DOHH2 (cell line): ENCODE measurements around the gene LEF1.

Experiments
- H3F3A ChIP-seq: fragments of 200-600 bp; sonication (generic), shearing (Covaris generic); 2 replicates; pipeline ENCODE4 v1.6.0; 2016; ENCODE audit warnings: antibody characterized with exemption, mild to moderate bottlenecking; ENCODE audit not compliant: control insufficient read depth, insufficient read depth
- H3K27ac ChIP-seq: fragments of 200-600 bp; sonication (generic); 2 replicates; pipeline ENCODE4 v1.5.1; 2014; ENCODE audit warnings: low read depth, mild to moderate bottlenecking, low read length, moderate library complexity
- H3K27me3 ChIP-seq: fragments of 200-600 bp; sonication (generic); 2 replicates; pipeline ENCODE4 v1.6.1; 2014; ENCODE audit warnings: mild to moderate bottlenecking, low read length, mixed read lengths; ENCODE audit not compliant: control insufficient read depth
- H3K36me3 ChIP-seq: fragments of 200-600 bp; sonication (generic); 2 replicates; pipeline ENCODE4 v1.6.1; 2014; ENCODE audit warnings: mild to moderate bottlenecking, low read length, moderate library complexity, mixed read lengths; ENCODE audit not compliant: control insufficient read depth
- H3K4me1 ChIP-seq: fragments of 200-600 bp; sonication (generic); 2 replicates; pipeline ENCODE4 v1.6.1; 2014; ENCODE audit warnings: mild to moderate bottlenecking, low read length, mixed read lengths; ENCODE audit not compliant: control insufficient read depth
- H3K4me2 ChIP-seq: fragments of 200-600 bp; sonication (generic); 2 replicates; pipeline ENCODE4 v1.6.0; 2014; ENCODE audit warnings: mild to moderate bottlenecking, low read length, moderate library complexity
- H3K4me3 ChIP-seq: fragments of 200-600 bp; sonication (generic); 2 replicates; pipeline ENCODE4 v1.5.1; 2014; ENCODE audit warnings: mild to moderate bottlenecking, low read length, mixed read lengths
- H3K79me2 ChIP-seq: fragments of 200-600 bp; sonication (generic); 2 replicates; pipeline ENCODE4 v1.6.1; 2014; ENCODE audit warnings: mild to moderate bottlenecking, low read length, mixed read lengths; ENCODE audit not compliant: control insufficient read depth
- H3K9me2 ChIP-seq: fragments of 200-600 bp; sonication (generic); replicated peaks from 2 replicates; pipeline ENCODE4 v1.6.1; 2014; ENCODE audit warnings: mild to moderate bottlenecking, low read length, mixed read lengths; ENCODE audit not compliant: control insufficient read depth
- H3K9me3 ChIP-seq: fragments of 200-600 bp; sonication (generic); 2 replicates; pipeline ENCODE4 v1.6.1; 2014; ENCODE audit warnings: antibody characterized with exemption, low read length, mixed read lengths; ENCODE audit not compliant: control insufficient read depth, insufficient read depth
- H4K20me1 ChIP-seq: fragments of 200-600 bp; sonication (generic); 2 replicates; pipeline ENCODE4 v1.6.0; 2014; ENCODE audit warnings: low read depth, mild to moderate bottlenecking, antibody characterized with exemption, low read length, moderate library complexity; ENCODE audit not compliant: control insufficient read depth, insufficient read depth
- EZH2phosphoT487 ChIP-seq: fragments of 200-600 bp; sonication (generic); IDR thresholded peaks from 2 replicates; pipeline ENCODE4 v1.6.1; 2017; ENCODE audit warnings: borderline replicate concordance, mild to moderate bottlenecking, antibody characterized with exemption, low read length, moderate library complexity, mixed read lengths
- TF ChIP-seq, protein P1 (sequence below): fragments of 200-600 bp; sonication (generic); IDR thresholded peaks from one replicate; pipeline ENCODE4 v1.5.1; 2014; ENCODE audit warnings: antibody characterized with exemption, mild to moderate bottlenecking, low read depth, low read length; ENCODE audit not compliant: poor library complexity, severe bottlenecking

The LEF1 gene

DNA sequence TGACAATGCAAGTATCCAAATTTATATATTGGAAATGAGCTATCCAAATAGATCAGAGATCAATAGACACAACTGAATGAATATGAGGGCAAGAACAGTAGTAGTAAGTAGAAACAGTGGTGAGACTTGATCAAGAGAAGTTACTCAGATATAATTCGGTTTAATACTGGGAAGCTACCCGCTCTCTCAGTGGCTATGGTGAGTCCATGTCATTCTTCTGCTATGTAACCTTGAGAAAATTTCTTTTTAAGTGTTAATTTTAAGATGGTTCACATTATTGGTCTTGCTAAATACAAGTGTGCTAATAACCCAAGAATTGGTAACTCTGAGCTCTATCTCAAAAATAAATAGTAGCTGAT is 53.6 kb downstream of the LEF1 start:
- H3K9me2 ChIP-seq, result no peaks in the 10 kb centered on the region
- H3F3A ChIP-seq, result no peaks in the 10 kb centered on the region
- no peaks in the 10 kb centered on the region for H3K9me3 ChIP-seq
- H3K36me3 ChIP-seq, result no peaks in the 10 kb centered on the region
- no peaks in the 10 kb centered on the region for H3K27me3 ChIP-seq
- no peak overlapping the region for H3K27ac ChIP-seq
- H3K4me1 ChIP-seq, result peaks cover 31% of the 10 kb centered on the region
- 0 out of 2 replicates have a peak, but pooled peaks cover 2% of the 10 kb centered on the region for H3K79me2 ChIP-seq
- H4K20me1 ChIP-seq, result no peaks in the 10 kb centered on the region
- TF ChIP-seq EZH2phosphoT487, result no peak
- TF ChIP-seq, protein P1, sequence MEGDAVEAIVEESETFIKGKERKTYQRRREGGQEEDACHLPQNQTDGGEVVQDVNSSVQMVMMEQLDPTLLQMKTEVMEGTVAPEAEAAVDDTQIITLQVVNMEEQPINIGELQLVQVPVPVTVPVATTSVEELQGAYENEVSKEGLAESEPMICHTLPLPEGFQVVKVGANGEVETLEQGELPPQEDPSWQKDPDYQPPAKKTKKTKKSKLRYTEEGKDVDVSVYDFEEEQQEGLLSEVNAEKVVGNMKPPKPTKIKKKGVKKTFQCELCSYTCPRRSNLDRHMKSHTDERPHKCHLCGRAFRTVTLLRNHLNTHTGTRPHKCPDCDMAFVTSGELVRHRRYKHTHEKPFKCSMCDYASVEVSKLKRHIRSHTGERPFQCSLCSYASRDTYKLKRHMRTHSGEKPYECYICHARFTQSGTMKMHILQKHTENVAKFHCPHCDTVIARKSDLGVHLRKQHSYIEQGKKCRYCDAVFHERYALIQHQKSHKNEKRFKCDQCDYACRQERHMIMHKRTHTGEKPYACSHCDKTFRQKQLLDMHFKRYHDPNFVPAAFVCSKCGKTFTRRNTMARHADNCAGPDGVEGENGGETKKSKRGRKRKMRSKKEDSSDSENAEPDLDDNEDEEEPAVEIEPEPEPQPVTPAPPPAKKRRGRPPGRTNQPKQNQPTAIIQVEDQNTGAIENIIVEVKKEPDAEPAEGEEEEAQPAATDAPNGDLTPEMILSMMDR, result no peak
- no peak overlapping the region for H3K4me3 ChIP-seq
- H3K4me2 ChIP-seq, result no peak overlapping the region

DNA sequence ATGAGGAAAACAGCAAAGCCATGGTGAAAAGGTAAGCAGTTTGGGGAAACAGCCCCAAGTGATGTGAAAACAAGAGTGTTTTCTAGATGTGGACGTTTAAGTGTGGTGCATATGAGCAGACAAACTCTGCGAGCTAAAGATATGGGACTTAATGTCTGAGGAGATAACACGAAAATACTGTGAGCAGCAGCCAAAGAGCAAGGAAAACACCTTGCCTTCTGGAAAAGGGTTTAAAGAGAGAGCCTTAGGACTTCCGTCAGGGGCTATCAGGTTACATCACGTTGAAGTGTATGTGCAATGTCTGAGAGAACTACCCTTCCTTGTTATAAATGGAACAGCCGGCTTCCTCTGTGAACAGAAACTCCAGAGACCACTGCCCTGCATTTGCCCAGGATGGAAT is 54.2 kb downstream of the LEF1 start:
- TF ChIP-seq, protein P1, result no peak
- no peak for TF ChIP-seq EZH2phosphoT487
- Histone ChIP-seq H3K27ac (no peak overlapping the region), H3K4me2 (no peak overlapping the region), H3K36me3 (no peaks in the 10 kb centered on the region), H3K4me3 (no peak overlapping the region), H3K4me1 (peaks cover 37% of the 10 kb centered on the region), H3K9me2 (no peaks in the 10 kb centered on the region), H3K9me3 (no peaks in the 10 kb centered on the region), H4K20me1 (no peaks in the 10 kb centered on the region), H3K27me3 (no peaks in the 10 kb centered on the region), H3F3A (no peaks in the 10 kb centered on the region), H3K79me2 (0 out of 2 replicates have a peak, but pooled peaks cover 2% of the 10 kb centered on the region)

DNA sequence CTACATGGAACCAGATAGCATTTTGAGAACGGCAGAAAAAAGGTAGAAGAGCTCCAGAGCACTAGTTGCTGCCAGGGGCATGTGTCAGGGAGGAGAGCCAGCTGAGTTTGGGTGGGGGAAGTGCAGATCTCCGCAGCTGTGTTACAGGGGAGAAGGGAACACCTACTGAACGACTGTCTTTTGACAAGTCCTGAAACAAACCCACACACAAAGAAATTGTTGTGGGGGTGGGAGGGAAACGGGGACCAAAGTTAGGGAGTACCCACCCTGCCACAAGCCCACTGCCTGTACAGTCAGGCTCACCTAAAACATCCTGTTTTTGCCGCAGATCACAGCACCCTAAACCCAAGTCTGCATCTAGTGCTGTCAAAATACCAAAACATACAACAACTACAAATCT is 55.5 kb downstream of the LEF1 start:
- H3K79me2 ChIP-seq, result 0 out of 2 replicates have a peak, but pooled peaks cover 2% of the 10 kb centered on the region
- H3K4me2 ChIP-seq, result no peak overlapping the region
- no peaks in the 10 kb centered on the region for H3K36me3 ChIP-seq
- H3K27me3 ChIP-seq, result no peaks in the 10 kb centered on the region
- no peaks in the 10 kb centered on the region for H4K20me1 ChIP-seq
- no peak overlapping the region for H3K4me3 ChIP-seq
- H3K9me2 ChIP-seq, result no peaks in the 10 kb centered on the region
- peaks cover 37% of the 10 kb centered on the region for H3K4me1 ChIP-seq
- no peaks in the 10 kb centered on the region for H3K9me3 ChIP-seq
- H3F3A ChIP-seq, result no peaks in the 10 kb centered on the region
- TF ChIP-seq, protein P1, result no peak
- TF ChIP-seq EZH2phosphoT487, result no peak
- no peak overlapping the region for H3K27ac ChIP-seq
